ENCODE results near the gene PP2D1. TPM values are rescaled to one million over a fixed set of nuclear protein-coding genes. Genes with fewer than 3 reads are reported as not detected.
A peak's percentile ranks its signal among the peaks of the same experiment; 100 is the strongest.

PP2D1 gene
- total and polyA plus RNA-seq, 9 of the 15 experiments (the other 6 are each of a cell fraction or from before 2014, with no cell fraction given), result 0.07 to 0.10 TPM; not detected in 7

- no peak for TF ChIP-seq ZNF644 (tag; IDR thresholded peaks at IDR 0.05; ENCODE audit: low read depth)
- TF ChIP-seq HMGXB4 (CRISPR knock-in tag; IDR thresholded peaks at IDR 0.05), result no peak
- no peak for TF ChIP-seq ZNF518B (CRISPR knock-in tag; IDR thresholded peaks at IDR 0.05)
- TF ChIP-seq U2AF1 (optimal IDR thresholded peaks at IDR 0.05; ENCODE audit: low read depth, low read length), result no peak
- TF ChIP-seq PURB (CRISPR knock-in tag; IDR thresholded peaks at IDR 0.05; ENCODE audit: low read depth), result no peak
- no peak for TF ChIP-seq ZNF140 (CRISPR knock-in tag; IDR thresholded peaks at IDR 0.05)
- TF ChIP-seq FOXK2 (conservative IDR thresholded peaks at IDR 0.05 in 1 of 2, IDR thresholded peaks at IDR 0.05 in 1 of 2; ENCODE audit: low read depth in 2 of 2), result peak; percentile 56 to 63; a peak in 2 of 4 replicates
- no peak for TF ChIP-seq KLF1 (tag; IDR thresholded peaks at IDR 0.05)
- no peak for TF ChIP-seq ELK3 (CRISPR knock-in tag; IDR thresholded peaks at IDR 0.05)
- no peak; the same call in 1 of the 2 replicates for TF ChIP-seq MYBL2 (IDR thresholded peaks at IDR 0.05; ENCODE audit: low read depth)
- no peak for TF ChIP-seq MYBL2 (CRISPR knock-in tag; IDR thresholded peaks at IDR 0.05; ENCODE audit: borderline replicate concordance)
- TF ChIP-seq ESRRA (IDR thresholded peaks at IDR 0.05; ENCODE audit: borderline replicate concordance, low read depth), result no peak; the same call in 1 of the 2 replicates
- no peak for TF ChIP-seq DNMT1 (IDR thresholded peaks at IDR 0.05)
- no peak for TF ChIP-seq SRSF7 (optimal IDR thresholded peaks at IDR 0.05; ENCODE audit: low read depth, low read length)
- TF ChIP-seq ZNF23 (CRISPR knock-in tag; IDR thresholded peaks at IDR 0.05), result no peak
- TF ChIP-seq NFE2L1 (tag; IDR thresholded peaks at IDR 0.05; ENCODE audit: borderline replicate concordance, low read depth), result no peak
- 0 out of 2 replicates have a peak, but pooled peaks have one; percentile 12 for TF ChIP-seq ETV1 (tag; conservative IDR thresholded peaks at IDR 0.05; ENCODE audit: low read depth)
- TF ChIP-seq WHSC1 (IDR thresholded peaks at IDR 0.05; ENCODE audit: low read length), result no peak
- peak; percentile 95 for TF ChIP-seq SMARCA4 (IDR thresholded peaks at IDR 0.05)
- TF ChIP-seq CREB3 (tag; conservative IDR thresholded peaks at IDR 0.05; ENCODE audit: low read depth), result no peak
- TF ChIP-seq ILF3 (IDR thresholded peaks at IDR 0.05; ENCODE audit: borderline replicate concordance), result no peak
Measured at GRCh38 chr3:19937459-19938294, 74.4 kb downstream of the PP2D1 start (continued).

Measured in K562 (cell line).